GM18861 (cell line): ENCODE measurements around the gene RNF40.

Experiments
- ATAC-seq: cut with Tn5 transposase; IDR thresholded peaks from one replicate; pipeline ENCODE4 v1.9.1; 2021; ENCODE audit not compliant: unreplicated experiment

Gene RNF40

DNA sequence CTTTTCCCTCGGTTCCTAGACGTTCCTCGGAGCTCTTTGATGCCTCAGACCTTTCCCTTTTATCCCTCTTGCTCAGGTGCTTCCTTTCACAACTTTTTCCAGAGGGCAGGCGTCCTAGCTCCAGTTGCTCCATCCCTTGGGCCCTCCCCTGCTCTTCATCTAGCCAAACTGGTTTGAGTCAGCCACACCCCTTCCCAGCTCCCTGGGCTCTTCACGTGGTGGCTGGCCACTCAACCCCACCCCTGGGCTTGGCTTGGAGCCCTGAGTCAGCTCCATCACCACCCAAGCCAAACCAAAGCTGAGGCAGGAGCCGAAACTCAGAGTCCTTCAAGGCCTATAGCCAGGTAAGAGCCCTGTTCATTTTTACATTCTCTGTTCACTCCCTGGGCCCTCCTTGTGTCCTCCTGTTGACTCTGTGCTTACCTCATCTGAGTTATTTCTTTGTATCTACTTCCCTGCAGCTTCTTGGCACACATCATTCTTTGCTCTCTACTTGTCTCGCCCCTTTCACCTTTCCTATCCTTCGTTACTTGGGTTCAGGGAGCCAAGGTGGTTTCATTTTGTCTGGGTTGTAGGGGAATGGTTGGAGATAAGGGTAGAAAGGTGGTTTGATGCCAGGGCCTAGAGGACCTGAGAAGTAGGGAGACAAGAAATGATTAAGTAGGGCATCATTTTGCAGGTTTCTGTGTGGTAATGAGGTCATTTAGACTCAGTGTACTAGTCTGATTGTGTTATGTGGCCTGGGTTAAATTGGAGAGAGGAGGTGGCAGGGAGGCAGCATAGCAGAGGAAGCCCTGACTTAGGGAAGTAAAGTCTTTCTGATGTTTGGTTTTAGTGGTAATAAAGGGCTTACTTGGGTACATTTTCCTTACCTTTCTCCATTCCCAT lies 21.5 kb upstream of the RNF40 start:
- no peak for ATAC-seq

GRCh38 chr16:30741461-30741914 lies 20.6 kb upstream of the RNF40 start:
- ATAC-seq, result no peak

DNA sequence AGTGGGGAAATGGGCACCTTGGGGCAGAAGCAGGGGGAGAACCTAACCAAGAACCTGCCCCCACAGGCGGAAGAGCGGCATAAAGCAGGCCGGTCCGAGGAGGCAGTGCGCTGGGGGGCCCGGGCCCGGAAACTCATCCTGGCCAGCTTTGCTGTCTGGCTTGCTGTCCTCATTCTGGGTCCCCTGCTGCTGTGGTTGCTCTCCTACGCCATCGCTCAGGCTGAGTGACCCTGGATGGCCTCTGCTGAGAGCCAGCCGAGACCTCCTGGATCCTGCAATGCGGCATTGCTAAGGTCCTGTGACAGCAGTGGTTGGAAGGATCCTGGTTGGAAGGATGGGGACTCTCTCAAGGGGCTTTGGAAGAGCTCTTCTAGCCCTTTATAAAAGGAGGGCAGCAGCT lies 18.4 kb upstream of the RNF40 start:
- no peak for ATAC-seq

DNA sequence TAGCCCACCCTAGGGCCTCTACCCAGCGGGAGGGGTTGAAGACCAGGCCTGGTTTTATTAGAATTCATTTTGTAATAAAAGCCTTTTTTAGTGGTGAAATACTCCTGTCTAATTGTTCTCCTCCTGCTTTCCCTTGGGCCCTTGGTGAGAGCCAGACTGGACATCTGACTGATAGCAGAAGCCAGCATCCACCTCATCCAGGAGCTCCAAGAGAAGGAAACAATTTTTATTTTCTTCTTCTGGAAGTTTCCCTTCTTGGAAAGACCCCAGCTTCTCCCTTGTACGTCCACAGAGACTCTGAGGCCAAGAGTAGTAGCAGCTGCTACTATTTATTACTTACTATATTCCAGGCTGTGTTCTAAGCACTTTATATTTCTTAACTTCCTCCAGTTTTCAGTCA lies 17.9 kb upstream of the RNF40 start:
- no peak for ATAC-seq

DNA sequence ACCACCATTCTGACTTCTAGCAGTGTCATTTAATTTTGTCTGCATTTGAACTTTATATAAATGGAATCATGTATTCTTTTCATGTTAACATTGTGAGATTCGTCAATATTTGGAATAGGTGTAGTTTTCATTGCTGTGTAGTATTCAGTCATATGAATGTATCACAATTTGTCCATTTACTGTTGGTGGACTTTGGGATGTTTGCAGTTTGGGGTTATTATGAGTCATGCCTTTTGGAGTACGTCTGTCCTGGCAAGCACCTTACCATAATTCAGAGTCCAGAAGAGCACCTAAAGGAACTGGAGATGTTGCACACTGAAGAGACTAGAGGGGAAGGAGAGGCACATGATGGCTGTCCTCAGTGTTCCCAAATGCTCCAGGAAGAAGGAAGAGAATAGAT lies 17.0 kb upstream of the RNF40 start:
- ATAC-seq, result no peak

DNA sequence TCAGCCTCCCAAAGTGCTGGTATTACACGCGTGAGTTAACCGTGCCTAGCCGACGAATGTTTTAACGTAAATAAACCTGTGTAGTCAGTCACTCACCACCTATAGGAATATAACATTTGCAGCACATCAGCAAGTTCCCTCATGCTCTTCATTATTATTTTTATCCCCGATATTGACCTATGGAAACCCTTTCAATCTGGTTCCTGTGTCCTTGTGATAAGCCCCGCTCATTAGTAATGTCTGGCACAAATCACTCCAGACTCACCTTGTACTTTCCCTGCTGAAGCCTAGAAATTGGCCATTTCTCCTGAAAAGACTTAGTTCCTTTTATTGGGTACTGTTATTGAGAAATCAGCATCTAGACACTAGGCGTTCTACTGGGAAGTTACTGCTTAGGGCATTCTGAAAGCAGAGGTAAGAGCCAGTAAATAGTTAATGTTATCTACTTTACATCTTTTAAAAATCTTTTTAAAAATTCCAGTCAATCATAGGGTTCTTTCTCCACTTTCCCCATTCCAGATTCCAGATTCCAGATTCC lies 15.4 kb upstream of the RNF40 start:
- ATAC-seq, result no peak

DNA sequence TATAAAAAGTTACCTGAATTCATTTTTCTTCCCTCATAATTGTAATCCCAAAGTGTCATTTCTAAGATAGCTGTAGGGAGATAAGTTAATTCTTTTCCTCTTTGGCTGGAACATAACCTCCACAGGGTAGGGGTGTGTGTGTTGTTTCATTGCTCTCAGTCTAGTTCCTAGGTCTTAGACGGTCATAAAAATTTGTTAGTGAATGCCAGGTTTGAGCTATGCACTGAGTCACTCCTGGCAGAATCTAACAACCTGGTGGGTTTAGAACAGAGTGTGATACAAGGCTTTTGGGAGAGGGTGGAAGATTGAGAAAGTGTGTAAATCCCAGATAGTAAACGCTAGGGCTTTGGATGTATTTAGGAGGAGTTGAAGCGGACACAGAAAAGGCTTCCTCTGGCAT lies 14.8 kb upstream of the RNF40 start:
- ATAC-seq, result no peak

- ATAC-seq, result peak; percentile 89
These were observed 14.1 kb upstream of the RNF40 start, which contains the start of gene PHKG2 for GRCh38 chr16:30747799-30748633. PHKG2 (plus strand) TSS chr16:30748425; CDS start chr16:30748821, 396 bp downstream.

GRCh38 chr16:30748634-30749445 lies 13.3 kb upstream of the RNF40 start:
- ATAC-seq, result no peak

DNA sequence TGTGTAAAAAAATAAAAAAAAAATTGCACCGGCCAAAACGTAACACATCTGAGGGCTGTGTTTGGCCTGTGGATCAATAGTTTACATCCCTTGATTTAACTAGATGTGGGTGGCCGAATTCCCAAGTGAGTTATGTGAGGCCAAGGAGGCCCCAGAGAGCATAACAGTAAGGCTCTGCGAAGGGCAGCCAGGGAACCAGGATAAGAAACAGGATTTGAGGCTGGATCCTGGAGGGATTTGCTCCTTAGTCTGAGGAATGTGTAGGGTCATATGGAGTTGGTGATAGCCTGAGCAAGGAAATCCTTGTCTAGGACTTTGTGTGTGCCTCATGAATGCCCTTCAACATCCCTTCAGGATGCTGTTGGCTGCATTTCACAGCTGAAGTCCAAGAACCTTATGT lies 11.9 kb upstream of the RNF40 start:
- no peak for ATAC-seq

GRCh38 chr16:30750876-30751465 lies 11.2 kb upstream of the RNF40 start:
- no peak for ATAC-seq

- ATAC-seq, result no peak
These were observed 8.5 kb upstream of the RNF40 start for GRCh38 chr16:30753596-30753995.

- no peak for ATAC-seq
These were observed 6.0 kb upstream of the RNF40 start for GRCh38 chr16:30755955-30756780.

GRCh38 chr16:30756781-30757100 lies 5.4 kb upstream of the RNF40 start:
- ATAC-seq, result no peak

DNA sequence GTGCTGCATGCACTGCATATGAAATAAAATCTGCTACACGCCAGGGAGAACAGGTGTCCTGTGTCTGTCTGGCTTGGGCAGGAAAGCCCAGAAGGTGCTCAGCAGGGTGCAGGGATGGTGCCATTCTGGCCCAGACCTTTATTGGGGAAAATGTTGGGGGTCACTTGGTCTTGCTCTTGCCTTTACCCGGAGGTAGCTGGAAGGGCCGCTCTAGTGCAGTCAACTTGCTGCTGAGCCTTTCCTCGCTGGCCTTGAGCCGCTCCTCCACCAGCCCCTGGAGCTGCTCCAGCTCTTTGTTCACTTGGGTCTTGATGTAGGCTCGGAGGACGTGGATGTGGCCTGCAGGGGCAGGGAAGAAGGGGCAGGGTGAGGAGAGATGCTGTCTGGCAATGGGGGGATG lies 4.8 kb upstream of the RNF40 start:
- no peak for ATAC-seq

GRCh38 chr16:30758988-30759491 lies 3.1 kb upstream of the RNF40 start:
- ATAC-seq, result no peak

DNA sequence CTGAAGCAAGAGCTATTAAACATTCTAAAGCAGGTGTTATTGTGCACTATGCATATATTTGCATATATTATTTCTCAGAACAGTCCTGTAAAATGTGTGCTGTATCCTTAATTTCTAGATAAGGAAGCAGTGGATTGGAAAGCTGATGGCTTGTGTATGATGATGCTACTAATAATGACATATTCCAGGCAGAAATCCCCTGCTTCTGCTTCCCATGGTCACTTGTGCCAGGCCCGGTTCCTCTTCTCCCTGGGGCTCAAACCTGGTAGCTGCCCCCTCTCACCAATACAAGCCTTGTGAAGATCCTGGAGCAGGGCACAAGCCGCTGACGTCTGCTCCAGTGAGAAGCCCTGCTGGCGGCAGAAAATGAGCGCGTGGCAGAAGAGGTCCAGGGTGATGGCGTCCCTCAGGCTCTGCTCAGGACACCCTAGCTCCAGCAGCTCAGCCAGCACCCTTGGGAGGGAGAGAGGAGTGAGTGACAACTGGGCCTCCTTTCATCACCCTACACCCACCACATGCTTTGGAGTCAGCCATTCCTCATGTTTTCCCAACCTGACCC lies 2.0 kb upstream of the RNF40 start:
- no peak for ATAC-seq

GRCh38 chr16:30760577-30761426 lies 1.3 kb upstream of the RNF40 start:
- ATAC-seq, result no peak
